Measurements from ENCODE around the gene ABCG8. TPM values are rescaled to one million over a fixed set of nuclear protein-coding genes. Genes with fewer than 3 reads are reported as not detected.

ABCG8 gene
- total and polyA plus RNA-seq, 9 of the 15 experiments (the other 6 are each of a cell fraction or from before 2014, with no cell fraction given), result not detected

GRCh38 chr2:43837831-43838559 is 776 bp upstream of the ABCG8 start:
- FAIRE-seq, result no peak
- no TSS peak for BruUV-seq (replicated peaks)
- intact Hi-C loops (cut with micrococcal nuclease), result no loop called here
- no peak overlapping the region for H3K9ac ChIP-seq (ENCODE audit: insufficient read depth in 1 of 2, low read depth in 2 of 2, low read length in 2 of 2)
- no peaks in the 10 kb centered on the region for H3K9me3 ChIP-seq (replicated peaks; ENCODE audit: control insufficient read depth, insufficient read depth, low read depth, low read length)
- no peaks in the 10 kb centered on the region for H3K79me2 ChIP-seq (ENCODE audit: control insufficient read depth, insufficient read depth, low read length)
- ChIA-PET CTCF (ENCODE audit: low intra/inter-chr PET ratio) (no interaction called here), POLR2A (interaction anchor here (0.6 to 1.6 kb wide), 2 partner anchors 8 to 1027 kb away, joined by 3 to 5 read pairs; no protein-coding TSS in a partner anchor)
- 25% methylated on average over 19 of the region's 21 CpGs for WGBS (ENCODE audit: insufficient coverage, low coverage, missing lambda C conversion rate)
- H3K27me3 ChIP-seq (ENCODE audit: control insufficient read depth in 2 of 2, insufficient read depth in 2 of 2, low read length in 2 of 2), result peaks cover 33 to 50% of the 10 kb centered on the region in 2 experiments
- no peaks in the 10 kb centered on the region for H3K9me1 ChIP-seq (ENCODE audit: control insufficient read depth, insufficient read depth, low read length)
- H4K20me1 ChIP-seq (replicated peaks; ENCODE audit: control insufficient read depth, insufficient read depth, low read length), result no peaks in the 10 kb centered on the region
- DNase-seq (ENCODE audit: extremely low read depth in 1 of 4, low spot score in 3 of 4), result no peak
- TF ChIP-seq BRF1 (IDR thresholded peaks at IDR 0.05; ENCODE audit: borderline replicate concordance, extremely low read depth, insufficient read length) (no peak), CBX5 (IDR thresholded peaks at IDR 0.05; ENCODE audit: borderline replicate concordance, low read depth) (no peak), MEF2A (IDR thresholded peaks at IDR 0.05; ENCODE audit: control insufficient read depth, low read depth, low read length) (no peak)
- no peak overlapping the region for H3K27ac ChIP-seq (ENCODE audit: extremely low read depth, low read depth, low read length)
- no peak overlapping the region for H3K4me2 ChIP-seq (ENCODE audit: insufficient read depth, low read length)
- in situ Hi-C loops (cut with MboI), result no loop called here
- ATAC-seq, result no peak
- peaks cover 2 to 10% of the 10 kb centered on the region in 2 experiments; a peak in 3 of 5 replicates for H3K4me1 ChIP-seq (replicated peaks in 1 of 2; ENCODE audit: control insufficient read depth in 2 of 2, insufficient read depth in 2 of 2, low read length in 2 of 2)
- H3K36me3 ChIP-seq (ENCODE audit: control insufficient read depth, insufficient read depth, low read length), result no peaks in the 10 kb centered on the region
- H2AFZ ChIP-seq (ENCODE audit: low read depth, low read length), result no peak overlapping the region
- H3K4me3 ChIP-seq, result no peak overlapping the region

Data from K562 (cell line).